ENCODE results near the gene ZFYVE28. TPM values are rescaled to one million over a fixed set of nuclear protein-coding genes. Genes with fewer than 3 reads are reported as not detected.

Gene ZFYVE28
- total and polyA plus RNA-seq, 2 of the 8 experiments (the other 6 are each of a cell fraction or from before 2014, with no cell fraction given), result 1.7 to 4.9 TPM

DNA sequence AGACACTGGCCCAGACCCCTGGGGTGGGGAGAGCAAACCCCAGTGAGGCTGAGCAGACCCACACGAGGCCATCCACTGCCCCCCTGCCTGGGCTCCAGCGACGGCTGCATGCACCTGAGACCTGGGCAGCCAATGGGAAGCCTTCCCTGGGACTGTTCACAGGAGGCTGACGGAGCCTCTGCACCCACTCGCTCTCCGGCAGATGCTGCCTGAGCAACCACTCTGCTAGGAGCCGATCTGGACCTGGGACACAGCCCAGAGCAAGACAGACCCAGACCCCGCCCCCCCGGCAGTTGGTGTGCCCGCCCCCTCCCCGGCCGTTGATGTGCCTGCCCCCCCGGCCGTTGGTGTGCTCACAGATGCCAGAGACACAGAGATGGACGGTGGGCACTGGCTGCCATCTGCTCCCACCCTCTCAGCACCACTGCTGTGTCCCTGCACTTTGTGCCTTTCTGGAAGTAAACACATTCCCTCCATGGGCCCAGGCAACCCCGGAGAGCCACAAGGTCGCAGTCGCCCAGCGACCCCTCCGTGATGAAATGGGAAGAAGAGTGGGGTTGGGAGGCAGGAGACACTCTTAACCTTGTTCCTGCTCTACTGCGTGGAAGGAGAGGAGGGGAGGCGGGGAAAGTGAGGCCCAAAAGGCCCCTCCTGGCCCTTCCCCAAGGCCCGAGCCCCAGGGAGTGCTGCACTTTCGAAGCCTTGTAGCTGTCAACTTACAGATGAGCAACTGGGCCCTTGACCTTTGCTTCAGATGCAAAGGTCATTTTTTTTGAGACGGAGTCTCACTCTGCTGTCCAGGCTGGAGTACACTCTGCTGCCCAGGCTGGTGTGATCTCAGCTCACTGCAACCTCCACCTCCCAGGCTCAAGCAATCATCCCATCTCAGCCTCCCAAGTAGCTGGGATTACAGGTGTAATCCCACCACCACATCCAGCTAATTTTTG lies 62.0 kb downstream of the ZFYVE28 start (continued):
- TF ChIP-seq CTBP2 (IDR thresholded peaks at IDR 0.05; ENCODE audit: borderline replicate concordance, insufficient read depth, insufficient read length, low read length), result no peak
- no peak for TF ChIP-seq RBBP5 (IDR thresholded peaks at IDR 0.05; ENCODE audit: borderline replicate concordance, low read depth, low read length)
- TF ChIP-seq YY1 (IDR thresholded peaks at IDR 0.05; ENCODE audit: low read depth, low read length), result no peak
- TF ChIP-seq GTF2F1 (IDR thresholded peaks at IDR 0.05; ENCODE audit: borderline replicate concordance, low read depth, low read length), result no peak
- no peak for TF ChIP-seq NANOG (IDR thresholded peaks at IDR 0.05; ENCODE audit: insufficient read depth, low read depth, low read length, poor library complexity, severe bottlenecking)
- no peak for TF ChIP-seq HDAC6 (IDR thresholded peaks at IDR 0.05; ENCODE audit: low read depth, low read length)

Measured in H1 (cell line).